Measurements from ENCODE around the gene EIF4B. TPM values are rescaled to one million over a fixed set of nuclear protein-coding genes. Genes with fewer than 3 reads are reported as not detected.

Gene EIF4B
- total and polyA plus RNA-seq, 2 of the 8 experiments (the other 6 are each of a cell fraction or from before 2014, with no cell fraction given) = 269 to 816 TPM

DNA sequence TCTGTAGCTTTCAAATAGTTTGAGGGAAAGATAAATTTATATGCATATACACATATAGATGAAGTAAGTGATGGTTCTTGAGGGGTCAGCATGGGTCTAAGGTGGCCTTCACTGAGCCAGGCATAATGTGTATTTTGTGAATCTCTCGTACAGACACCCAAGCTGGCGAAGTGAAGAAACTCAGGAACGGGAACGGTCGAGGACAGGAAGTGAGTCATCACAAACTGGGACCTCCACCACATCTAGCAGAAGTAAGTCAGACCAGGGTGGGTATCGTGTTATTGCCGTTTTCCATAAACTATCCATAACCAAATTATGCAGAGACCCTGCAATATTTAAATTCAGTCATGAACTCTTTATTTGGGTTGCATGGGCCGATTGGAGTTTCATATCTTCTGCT, 28.2 kb downstream of the EIF4B start:
- H2BK20ac ChIP-seq (ENCODE audit: low read length) = no peak overlapping the region
- no peak overlapping the region for H3K4me2 ChIP-seq (ENCODE audit: insufficient read depth in 1 of 2, low read depth in 2 of 2, low read length in 2 of 2)
- no peak for DNase-seq (ENCODE audit: low read depth in 1 of 2, low spot score in 2 of 2)
- peaks cover 50 to 95% (median 78%) of the 10 kb centered on the region in 4 experiments for H3K36me3 ChIP-seq (ENCODE audit: control insufficient read depth in 2 of 4, insufficient read depth in 4 of 4, low read length in 3 of 4)
- no peak overlapping the region for H2BK120ac ChIP-seq (replicated peaks; ENCODE audit: low read depth, low read length)
- ChIA-PET POLR2A (ENCODE audit: partially characterized antibody) (interaction anchor here (0.8 to 35.6 kb wide), 4 partner anchors 9 to 23 kb away, joined by 3 to 711 read pairs (median 50); partner anchors contain the start of gene EIF4B), CTCF (ENCODE audit: partially characterized antibody) (interaction anchor here (0.7 to 0.9 kb wide), 2 partner anchors 11 to 27 kb away, joined by 3 to 4 read pairs; no protein-coding TSS in a partner anchor)
- H2BK5ac ChIP-seq (ENCODE audit: low read depth, low read length) = no peak overlapping the region
- TF ChIP-seq TAF1 (IDR thresholded peaks at IDR 0.05; ENCODE audit: low read depth, low read length) (no peak), JUND (IDR thresholded peaks at IDR 0.05; ENCODE audit: low read length) (no peak), POLR2A (IDR thresholded peaks at IDR 0.05; ENCODE audit: control extremely low read depth in 1 of 2, low read depth in 2 of 2, low read length in 2 of 2) (peak in 1 of 2 experiments; percentile 23; a peak in 1 of 3 replicates), POLR2AphosphoS5 (IDR thresholded peaks at IDR 0.05; ENCODE audit: low read depth, low read length) (0 out of 2 replicates have a peak, but pooled peaks have one; percentile 13)
- TF ChIP-seq, protein P1, sequence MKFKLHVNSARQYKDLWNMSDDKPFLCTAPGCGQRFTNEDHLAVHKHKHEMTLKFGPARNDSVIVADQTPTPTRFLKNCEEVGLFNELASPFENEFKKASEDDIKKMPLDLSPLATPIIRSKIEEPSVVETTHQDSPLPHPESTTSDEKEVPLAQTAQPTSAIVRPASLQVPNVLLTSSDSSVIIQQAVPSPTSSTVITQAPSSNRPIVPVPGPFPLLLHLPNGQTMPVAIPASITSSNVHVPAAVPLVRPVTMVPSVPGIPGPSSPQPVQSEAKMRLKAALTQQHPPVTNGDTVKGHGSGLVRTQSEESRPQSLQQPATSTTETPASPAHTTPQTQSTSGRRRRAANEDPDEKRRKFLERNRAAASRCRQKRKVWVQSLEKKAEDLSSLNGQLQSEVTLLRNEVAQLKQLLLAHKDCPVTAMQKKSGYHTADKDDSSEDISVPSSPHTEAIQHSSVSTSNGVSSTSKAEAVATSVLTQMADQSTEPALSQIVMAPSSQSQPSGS (IDR thresholded peaks at IDR 0.05; ENCODE audit: low read length) = no peak
- TF ChIP-seq, protein P2, sequence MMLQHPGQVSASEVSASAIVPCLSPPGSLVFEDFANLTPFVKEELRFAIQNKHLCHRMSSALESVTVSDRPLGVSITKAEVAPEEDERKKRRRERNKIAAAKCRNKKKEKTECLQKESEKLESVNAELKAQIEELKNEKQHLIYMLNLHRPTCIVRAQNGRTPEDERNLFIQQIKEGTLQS (IDR thresholded peaks at IDR 0.05; ENCODE audit: insufficient read depth, low read depth, low read length) = no peak
- H3K79me1 ChIP-seq (ENCODE audit: low read depth, low read length) = no peaks in the 10 kb centered on the region; the same call in 1 of the 2 replicates
- no peak overlapping the region for H2AFZ ChIP-seq (ENCODE audit: low read length)
- no peak overlapping the region for H3K4me3 ChIP-seq (ENCODE audit: extremely low read depth in 1 of 4, insufficient read depth in 2 of 4, low read depth in 3 of 4, low read length in 4 of 4)
- WGBS, 2 experiments (ENCODE audit: extremely low coverage in 1 of 2, insufficient coverage in 1 of 2, insufficient read length in 1 of 2, insufficient replicate concordance in 2 of 2, low coverage in 1 of 2, low lambda C conversion rate in 2 of 2, missing lambda C conversion rate in 1 of 2) = 96% methylated on average over 8 of the region's 8 CpGs; no CpG with 5 or more reads in 1 of the 2 experiments
- H4K5ac ChIP-seq (ENCODE audit: insufficient read length, low read depth, low read length) = no peak overlapping the region
- H3K4ac ChIP-seq (replicated peaks; ENCODE audit: insufficient read length, low read depth, low read length) = no peak overlapping the region
- peaks cover 0 to 5% (median 0%) of the 10 kb centered on the region in 4 experiments; a peak in 1 of 7 replicates for H3K4me1 ChIP-seq (replicated peaks in 1 of 4; ENCODE audit: control insufficient read depth in 3 of 4, insufficient read depth in 4 of 4, low read length in 3 of 4)
- FAIRE-seq = no peak
- no peak overlapping the region for H3K56ac ChIP-seq (replicated peaks; ENCODE audit: insufficient read length, low read depth, low read length)
- H3K23me2 ChIP-seq (ENCODE audit: low read depth, low read length) = no peaks in the 10 kb centered on the region
- H3K23ac ChIP-seq (ENCODE audit: insufficient read length) = no peak overlapping the region
- no peak overlapping the region for H3K14ac ChIP-seq (ENCODE audit: insufficient read length)
- H3K27me3 ChIP-seq (replicated peaks in 1 of 4; ENCODE audit: control insufficient read depth in 3 of 4, extremely low read depth in 1 of 4, insufficient read depth in 3 of 4, low read length in 3 of 4) = no peaks in the 10 kb centered on the region
- no peak overlapping the region for H2BK15ac ChIP-seq (ENCODE audit: low read length)
- no peak overlapping the region for H4K8ac ChIP-seq (ENCODE audit: extremely low read depth, insufficient read depth, low read length)
- H4K91ac ChIP-seq (replicated peaks; ENCODE audit: insufficient read length, low read length) = no peak overlapping the region
- H2AK5ac ChIP-seq (ENCODE audit: low read depth, low read length) = no peak overlapping the region
- no peaks in the 10 kb centered on the region for H3K9me3 ChIP-seq (ENCODE audit: insufficient read depth in 2 of 2, low read depth in 1 of 2, low read length in 1 of 2)
- no peak overlapping the region for H2BK12ac ChIP-seq (ENCODE audit: low read depth, low read length)
- H3K79me2 ChIP-seq (ENCODE audit: control insufficient read depth in 1 of 2, insufficient read depth in 2 of 2, low read length in 2 of 2) = peaks cover 0 to 7% of the 10 kb centered on the region in 2 experiments; a peak in 1 of 4 replicates
- no peak overlapping the region for H3K27ac ChIP-seq (ENCODE audit: low read depth, low read length)
- H4K20me1 ChIP-seq (replicated peaks in 1 of 2; ENCODE audit: control insufficient read depth in 1 of 2, insufficient read depth in 2 of 2, low read length in 2 of 2) = peaks cover 16 to 18% of the 10 kb centered on the region in 2 experiments
- H3K18ac ChIP-seq (ENCODE audit: extremely low read depth, low read length) = no peak overlapping the region
- H3K9ac ChIP-seq (replicated peaks in 1 of 4; ENCODE audit: extremely low read depth in 1 of 4, low read depth in 3 of 4, low read length in 3 of 4) = no peak overlapping the region
